Measurements from ENCODE around the gene KLHL2. TPM values are rescaled to one million over a fixed set of nuclear protein-coding genes. Genes with fewer than 3 reads are reported as not detected.

Gene KLHL2
- total and polyA plus RNA-seq, 9 of the 15 experiments (the other 6 are each of a cell fraction or from before 2014, with no cell fraction given) = 2.5 to 11.3 (median 6.1) TPM

DNA sequence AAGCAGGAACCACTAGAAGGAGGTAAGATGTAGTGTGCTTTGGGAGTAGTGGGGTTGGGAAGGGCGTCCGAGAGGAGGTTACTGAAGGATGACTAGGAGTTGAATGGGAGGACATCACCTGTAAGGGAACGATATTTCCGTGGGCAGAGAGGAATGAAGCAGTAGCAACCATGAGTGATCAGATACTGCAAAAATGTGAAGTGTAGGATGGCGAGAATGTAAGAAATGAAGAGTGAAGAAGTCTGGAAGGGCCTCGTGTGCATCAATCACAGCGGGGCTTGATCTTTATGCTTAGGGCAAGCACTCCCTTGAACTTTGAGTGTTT, 120.7 kb downstream of the KLHL2 start (continued):
- TF ChIP-seq, protein P1, sequence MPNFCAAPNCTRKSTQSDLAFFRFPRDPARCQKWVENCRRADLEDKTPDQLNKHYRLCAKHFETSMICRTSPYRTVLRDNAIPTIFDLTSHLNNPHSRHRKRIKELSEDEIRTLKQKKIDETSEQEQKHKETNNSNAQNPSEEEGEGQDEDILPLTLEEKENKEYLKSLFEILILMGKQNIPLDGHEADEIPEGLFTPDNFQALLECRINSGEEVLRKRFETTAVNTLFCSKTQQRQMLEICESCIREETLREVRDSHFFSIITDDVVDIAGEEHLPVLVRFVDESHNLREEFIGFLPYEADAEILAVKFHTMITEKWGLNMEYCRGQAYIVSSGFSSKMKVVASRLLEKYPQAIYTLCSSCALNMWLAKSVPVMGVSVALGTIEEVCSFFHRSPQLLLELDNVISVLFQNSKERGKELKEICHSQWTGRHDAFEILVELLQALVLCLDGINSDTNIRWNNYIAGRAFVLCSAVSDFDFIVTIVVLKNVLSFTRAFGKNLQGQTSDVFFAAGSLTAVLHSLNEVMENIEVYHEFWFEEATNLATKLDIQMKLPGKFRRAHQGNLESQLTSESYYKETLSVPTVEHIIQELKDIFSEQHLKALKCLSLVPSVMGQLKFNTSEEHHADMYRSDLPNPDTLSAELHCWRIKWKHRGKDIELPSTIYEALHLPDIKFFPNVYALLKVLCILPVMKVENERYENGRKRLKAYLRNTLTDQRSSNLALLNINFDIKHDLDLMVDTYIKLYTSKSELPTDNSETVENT (CRISPR knock-in tag; IDR thresholded peaks at IDR 0.05) = no peak
- TF ChIP-seq KLF10 (CRISPR knock-in tag; IDR thresholded peaks at IDR 0.05) (no peak), LEF1 (IDR thresholded peaks at IDR 0.05) (no peak)
- TF ChIP-seq, protein P2, sequence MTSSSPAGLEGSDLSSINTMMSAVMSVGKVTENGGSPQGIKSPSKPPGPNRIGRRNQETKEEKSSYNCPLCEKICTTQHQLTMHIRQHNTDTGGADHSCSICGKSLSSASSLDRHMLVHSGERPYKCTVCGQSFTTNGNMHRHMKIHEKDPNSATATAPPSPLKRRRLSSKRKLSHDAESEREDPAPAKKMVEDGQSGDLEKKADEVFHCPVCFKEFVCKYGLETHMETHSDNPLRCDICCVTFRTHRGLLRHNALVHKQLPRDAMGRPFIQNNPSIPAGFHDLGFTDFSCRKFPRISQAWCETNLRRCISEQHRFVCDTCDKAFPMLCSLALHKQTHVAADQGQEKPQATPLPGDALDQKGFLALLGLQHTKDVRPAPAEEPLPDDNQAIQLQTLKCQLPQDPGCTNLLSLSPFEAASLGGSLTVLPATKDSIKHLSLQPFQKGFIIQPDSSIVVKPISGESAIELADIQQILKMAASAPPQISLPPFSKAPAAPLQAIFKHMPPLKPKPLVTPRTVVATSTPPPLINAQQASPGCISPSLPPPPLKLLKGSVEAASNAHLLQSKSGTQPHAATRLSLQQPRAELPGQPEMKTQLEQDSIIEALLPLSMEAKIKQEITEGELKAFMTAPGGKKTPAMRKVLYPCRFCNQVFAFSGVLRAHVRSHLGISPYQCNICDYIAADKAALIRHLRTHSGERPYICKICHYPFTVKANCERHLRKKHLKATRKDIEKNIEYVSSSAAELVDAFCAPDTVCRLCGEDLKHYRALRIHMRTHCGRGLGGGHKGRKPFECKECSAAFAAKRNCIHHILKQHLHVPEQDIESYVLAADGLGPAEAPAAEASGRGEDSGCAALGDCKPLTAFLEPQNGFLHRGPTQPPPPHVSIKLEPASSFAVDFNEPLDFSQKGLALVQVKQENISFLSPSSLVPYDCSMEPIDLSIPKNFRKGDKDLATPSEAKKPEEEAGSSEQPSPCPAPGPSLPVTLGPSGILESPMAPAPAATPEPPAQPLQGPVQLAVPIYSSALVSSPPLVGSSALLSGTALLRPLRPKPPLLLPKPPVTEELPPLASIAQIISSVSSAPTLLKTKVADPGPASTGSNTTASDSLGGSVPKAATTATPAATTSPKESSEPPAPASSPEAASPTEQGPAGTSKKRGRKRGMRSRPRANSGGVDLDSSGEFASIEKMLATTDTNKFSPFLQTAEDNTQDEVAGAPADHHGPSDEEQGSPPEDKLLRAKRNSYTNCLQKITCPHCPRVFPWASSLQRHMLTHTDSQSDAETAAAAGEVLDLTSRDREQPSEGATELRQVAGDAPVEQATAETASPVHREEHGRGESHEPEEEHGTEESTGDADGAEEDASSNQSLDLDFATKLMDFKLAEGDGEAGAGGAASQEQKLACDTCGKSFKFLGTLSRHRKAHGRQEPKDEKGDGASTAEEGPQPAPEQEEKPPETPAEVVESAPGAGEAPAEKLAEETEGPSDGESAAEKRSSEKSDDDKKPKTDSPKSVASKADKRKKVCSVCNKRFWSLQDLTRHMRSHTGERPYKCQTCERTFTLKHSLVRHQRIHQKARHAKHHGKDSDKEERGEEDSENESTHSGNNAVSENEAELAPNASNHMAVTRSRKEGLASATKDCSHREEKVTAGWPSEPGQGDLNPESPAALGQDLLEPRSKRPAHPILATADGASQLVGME (CRISPR knock-in tag; IDR thresholded peaks at IDR 0.05) = no peak
